ENCODE results near the gene CFAP46.
"Not testable (repeated sequence)": the region's sequence is repeated elsewhere in the genome, so short reads cannot be mapped to it uniquely, and the experiment has no call there.

The CFAP46 gene

DNA sequence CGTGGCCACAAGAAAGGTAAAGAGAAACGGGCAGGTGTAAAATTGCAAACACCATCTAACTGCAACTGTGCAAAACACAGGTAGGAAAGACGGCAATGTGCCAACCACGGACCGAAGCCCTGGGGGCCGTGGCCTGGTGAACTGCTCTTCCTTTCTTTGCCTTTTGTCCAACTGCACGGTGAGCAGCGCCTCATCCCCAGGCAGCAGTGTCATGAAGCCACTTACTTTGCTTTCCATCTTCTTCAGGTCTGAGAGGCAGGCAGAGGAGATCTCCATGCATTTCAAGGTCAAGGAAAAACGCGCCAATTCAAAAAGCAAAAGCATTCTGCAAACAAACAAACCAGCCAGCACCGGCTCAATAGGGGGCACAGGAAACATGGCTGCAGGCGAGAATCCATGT, 12.9 kb downstream of the CFAP46 start:
- DNase-seq (ENCODE audit: low read depth in 2 of 2, low spot score in 1 of 2), result no peak

GRCh38 chr10:132928261-132928660, 14.1 kb downstream of the CFAP46 start:
- no peak for DNase-seq (ENCODE audit: low read depth in 2 of 2, low spot score in 1 of 2)

GRCh38 chr10:132927824-132928223, 14.5 kb downstream of the CFAP46 start:
- no peak for DNase-seq (ENCODE audit: low read depth in 2 of 2, low spot score in 1 of 2)

- no peak for DNase-seq (ENCODE audit: low read depth in 2 of 2, low spot score in 1 of 2)
Measured at GRCh38 chr10:132926777-132927650, 15.4 kb downstream of the CFAP46 start.

- DNase-seq (ENCODE audit: low read depth in 2 of 2, low spot score in 1 of 2), result no peak
Measured at GRCh38 chr10:132926070-132926469, 16.3 kb downstream of the CFAP46 start.

DNA sequence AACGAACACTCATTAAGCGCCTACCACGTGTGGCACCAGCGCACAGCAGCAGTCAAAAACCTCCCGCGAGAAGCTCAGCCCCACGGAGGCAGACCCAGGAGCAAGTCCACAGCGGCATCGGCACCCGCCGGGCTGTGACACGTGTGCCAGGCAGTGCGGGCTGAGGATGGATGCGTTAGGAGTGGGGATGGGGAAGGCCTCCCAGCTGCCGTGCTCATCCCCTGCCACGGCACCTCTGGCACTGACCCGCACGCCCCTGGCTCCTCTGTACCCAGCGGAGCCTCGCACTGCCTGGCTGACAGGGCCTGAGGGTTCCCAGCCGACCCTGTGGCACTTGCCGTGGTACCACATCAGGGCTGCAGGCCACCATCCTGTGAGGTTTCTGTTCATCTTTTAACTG, 16.8 kb downstream of the CFAP46 start:
- no peak for DNase-seq (ENCODE audit: low read depth in 2 of 2, low spot score in 1 of 2)

DNA sequence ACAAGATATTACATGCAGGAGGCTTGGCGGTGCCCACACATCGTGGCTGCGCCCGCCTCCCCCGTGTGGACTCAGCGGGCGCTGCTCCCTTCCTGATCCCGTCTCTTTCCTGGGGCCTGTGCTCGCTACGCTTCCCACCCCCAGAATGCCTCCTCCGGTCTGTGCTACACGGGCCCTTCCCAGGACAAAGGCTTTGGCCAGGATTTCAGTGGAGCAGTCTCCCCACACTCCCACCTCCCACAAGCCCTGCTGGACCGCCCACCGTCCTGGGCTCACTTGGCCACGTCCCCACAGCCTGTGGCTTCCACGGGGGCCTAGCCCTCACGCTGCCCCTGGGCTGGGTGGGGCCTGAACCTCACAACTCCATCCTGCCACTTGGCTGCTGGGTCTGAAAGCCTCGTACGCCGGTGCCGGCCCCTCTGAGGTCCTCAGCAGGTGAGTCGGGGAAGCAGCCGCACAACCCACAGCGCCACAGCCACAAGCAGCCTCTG, 17.3 kb downstream of the CFAP46 start:
- no peak for DNase-seq (ENCODE audit: low read depth in 2 of 2, low spot score in 1 of 2)

- DNase-seq (ENCODE audit: low read depth in 2 of 2, low spot score in 1 of 2), result no peak
Measured at GRCh38 chr10:132924046-132924952, 18.1 kb downstream of the CFAP46 start.

- not testable (repeated sequence) for DNase-seq (ENCODE audit: low read depth in 2 of 2, low spot score in 1 of 2)
Measured at GRCh38 chr10:132923384-132923783, 19.0 kb downstream of the CFAP46 start.

DNA sequence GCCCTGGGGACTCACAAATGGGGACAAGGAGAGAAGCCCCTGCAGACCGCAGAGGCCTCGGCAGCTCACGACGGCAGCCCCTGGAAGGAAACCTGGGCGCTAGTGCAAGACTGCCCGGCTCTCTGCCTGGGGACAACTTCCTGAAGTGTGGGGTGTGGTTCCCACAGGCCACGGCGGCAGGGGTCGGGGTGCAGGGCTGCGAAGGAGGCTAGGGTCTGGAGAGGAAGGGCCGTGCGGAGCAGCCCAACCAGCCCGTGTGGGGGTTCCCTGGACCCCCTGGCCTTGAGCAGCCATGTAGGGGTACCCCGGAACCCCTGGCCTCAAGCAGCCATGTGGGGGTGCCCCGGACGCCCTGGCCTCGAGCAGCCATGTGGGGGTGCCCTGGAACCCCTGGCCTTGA, 19.5 kb downstream of the CFAP46 start:
- DNase-seq (ENCODE audit: low read depth in 2 of 2, low spot score in 1 of 2), result no peak

GRCh38 chr10:132921818-132922807, 20.3 kb downstream of the CFAP46 start:
- no peak for DNase-seq (ENCODE audit: low read depth in 2 of 2, low spot score in 1 of 2)

- no peak for DNase-seq (ENCODE audit: low read depth in 2 of 2, low spot score in 1 of 2)
Measured at GRCh38 chr10:132921086-132921485, 21.3 kb downstream of the CFAP46 start.

DNA sequence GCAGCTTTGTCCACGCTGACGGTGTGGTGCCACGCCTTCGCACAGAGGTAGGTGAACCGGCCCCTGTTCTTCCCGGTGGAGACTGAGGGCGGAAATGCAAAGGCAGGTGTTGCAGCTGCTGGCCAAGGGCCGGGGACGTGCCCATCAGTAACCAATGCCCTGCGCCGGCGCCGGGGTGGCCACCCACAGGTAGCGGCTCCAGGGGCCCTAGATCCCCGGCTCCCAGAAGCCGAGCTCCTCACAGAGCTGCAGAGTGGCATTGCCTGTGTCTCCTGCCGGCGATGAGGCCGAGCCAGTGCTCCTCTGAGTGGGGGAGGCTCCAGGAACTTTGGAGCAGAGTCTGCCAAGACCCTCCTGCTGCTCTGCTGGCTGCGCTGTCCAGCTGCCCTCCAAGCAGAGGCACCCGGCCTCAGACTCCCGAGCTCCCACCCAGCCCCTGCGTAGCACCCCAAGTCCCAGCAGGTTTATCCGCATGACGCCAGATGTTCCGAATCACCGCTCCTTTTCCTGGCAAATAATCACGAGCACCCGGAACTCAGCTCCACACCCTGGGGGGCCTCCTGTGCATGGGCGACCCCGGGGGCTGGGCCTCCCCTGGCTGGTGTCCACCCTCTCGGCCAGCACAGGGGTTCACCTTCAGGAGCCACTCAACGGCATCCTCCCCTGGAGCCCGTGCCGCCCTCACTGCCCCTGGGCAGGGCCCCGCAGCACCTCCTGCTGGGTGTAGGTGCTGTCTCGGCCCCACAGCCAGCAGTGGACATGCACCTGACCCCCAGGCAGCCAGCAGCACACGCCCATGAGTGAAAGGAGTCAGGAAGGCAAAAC, 22.1 kb downstream of the CFAP46 start:
- DNase-seq (ENCODE audit: low read depth in 2 of 2, low spot score in 1 of 2), result no peak

GRCh38 chr10:132919374-132920100, 22.8 kb downstream of the CFAP46 start:
- no peak for DNase-seq (ENCODE audit: low read depth in 2 of 2, low spot score in 1 of 2)

DNA sequence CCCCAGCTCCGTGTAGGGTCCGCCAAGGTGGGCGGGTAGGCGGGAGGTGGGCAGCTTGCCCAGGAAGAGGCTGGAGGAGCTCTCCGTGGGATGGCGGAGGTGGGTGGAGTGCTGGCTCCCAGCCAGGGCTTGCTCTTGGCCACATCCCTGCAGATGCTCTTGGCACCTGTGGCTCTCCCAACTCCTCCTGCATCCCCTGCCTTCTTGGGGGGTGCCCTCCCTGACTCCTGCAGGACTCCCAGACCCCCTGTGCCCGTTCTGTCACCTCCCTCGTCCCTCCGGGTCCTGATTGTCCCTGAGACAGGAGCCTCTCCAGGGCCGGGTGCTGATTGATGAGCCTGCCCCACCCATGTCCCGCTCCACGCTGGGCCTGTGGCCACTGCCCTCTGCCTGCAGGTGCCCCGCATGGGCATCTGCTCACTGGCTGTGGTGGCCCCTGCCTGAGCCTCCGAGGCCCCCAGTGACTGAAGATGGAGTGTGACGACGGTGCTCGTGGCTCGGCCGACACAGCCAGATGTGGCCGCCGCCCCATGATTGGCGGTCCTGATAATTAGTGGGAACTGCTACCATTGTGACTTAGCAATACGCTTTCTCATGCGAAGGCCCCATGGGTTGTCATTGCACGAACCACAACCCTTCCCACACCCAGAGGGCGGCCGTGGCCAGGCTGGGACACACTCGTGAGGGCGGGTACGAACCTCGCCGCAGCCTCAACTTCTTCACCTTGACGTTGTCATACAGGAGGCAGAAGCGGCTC, 23.6 kb downstream of the CFAP46 start:
- no peak for DNase-seq (ENCODE audit: low read depth in 2 of 2, low spot score in 1 of 2)

GRCh38 chr10:132918264-132918616, 24.1 kb downstream of the CFAP46 start:
- no peak for DNase-seq (ENCODE audit: low read depth in 2 of 2, low spot score in 1 of 2)

- DNase-seq (ENCODE audit: low read depth in 2 of 2, low spot score in 1 of 2), result no peak
Measured at GRCh38 chr10:132916956-132917666, 25.3 kb downstream of the CFAP46 start.

DNA sequence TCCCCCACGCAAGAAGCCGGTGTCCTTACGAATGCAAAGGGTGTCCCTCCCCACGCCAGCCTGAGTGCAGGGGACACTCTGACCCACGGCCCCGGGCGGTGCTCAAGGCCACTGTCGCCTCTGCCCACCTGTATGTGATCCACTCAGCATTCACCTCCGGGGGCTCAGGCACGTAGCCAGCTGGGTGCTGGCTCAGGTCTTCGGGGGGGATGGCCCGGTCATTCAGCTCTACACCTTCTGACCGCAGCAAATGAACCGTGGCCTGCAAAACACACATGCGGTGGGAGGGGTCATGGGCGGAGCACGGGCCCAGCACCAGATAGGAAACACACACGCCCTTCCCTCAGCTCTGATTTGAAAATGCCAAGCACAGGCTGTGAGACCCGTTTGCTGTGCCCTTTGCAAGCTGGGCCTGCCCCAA, 25.9 kb downstream of the CFAP46 start:
- DNase-seq (ENCODE audit: low read depth in 2 of 2, low spot score in 1 of 2), result no peak
